MM.1S (cell line): ENCODE measurements around the gene HCRTR2.
A peak's percentile ranks its signal among the peaks of the same experiment; 100 is the strongest.

Experiments used
- CTCF ChIP-seq: fragments of 300-600 bp; sonication (generic); IDR thresholded peaks from 2 replicates; pipeline ENCODE4 v1.5.1; 2016; ENCODE audit warnings: antibody characterized with exemption, low read length, mixed read lengths
- EZH2phosphoT487 ChIP-seq: fragments of 300-600 bp; sonication (generic); IDR thresholded peaks from 2 replicates; pipeline ENCODE4 v1.6.1; 2018; ENCODE audit warnings: antibody characterized with exemption, low read length

- peak; percentile 30 for TF ChIP-seq CTCF
- TF ChIP-seq EZH2phosphoT487: no peak
Observed at GRCh38 chr6:55293116-55293515, 118.8 kb downstream of the HCRTR2 start.
